Measurements from ENCODE around the gene ANGPT4. TPM values are rescaled to one million over a fixed set of nuclear protein-coding genes. Genes with fewer than 3 reads are reported as not detected.
"Not testable (repeated sequence)": the region's sequence is repeated elsewhere in the genome, so short reads cannot be mapped to it uniquely, and the experiment has no call there.

ANGPT4 gene
- total RNA-seq, 1 experiment from 2014 or later: not detected

- H3K4me3 ChIP-seq (ENCODE audit: low read depth, low read length): no peak overlapping the region
- no peak for TF ChIP-seq CTCF (IDR thresholded peaks at IDR 0.05; ENCODE audit: insufficient read depth in 1 of 2, low read depth in 1 of 2, low read length in 1 of 2, severe bottlenecking in 1 of 2, unreplicated experiment in 1 of 2)
- no peaks in the 10 kb centered on the region for H3K4me1 Mint-ChIP-seq (ENCODE audit: low read depth, unreplicated experiment)
- no peak for DNase-seq
- H3K4me1 ChIP-seq: no peaks in the 10 kb centered on the region
- H3K27me3 ChIP-seq (replicated peaks; ENCODE audit: control insufficient read depth, insufficient read depth, low read length): no peaks in the 10 kb centered on the region
- H3K27me3 Mint-ChIP-seq (ENCODE audit: insufficient read depth, unreplicated experiment): no peaks in the 10 kb centered on the region
- H3K9me3 ChIP-seq: no peaks in the 10 kb centered on the region
- ChIA-PET POLR2A (no interaction called here), CTCF (no interaction called here)
- BruUV-seq (replicated peaks): no TSS peak
- intact Hi-C loops (cut with micrococcal nuclease; ENCODE audit: unreplicated experiment): no loop called here
- no peaks in the 10 kb centered on the region for H3K36me3 ChIP-seq (ENCODE audit: control insufficient read depth, insufficient read depth, low read length)
- no peak overlapping the region for H3K4me3 Mint-ChIP-seq (ENCODE audit: unreplicated experiment)
- H3K9me3 Mint-ChIP-seq (ENCODE audit: unreplicated experiment): no peaks in the 10 kb centered on the region
- H3K27ac Mint-ChIP-seq (ENCODE audit: unreplicated experiment): no peak overlapping the region
- H3K36me3 Mint-ChIP-seq (ENCODE audit: insufficient read depth, unreplicated experiment): no peaks in the 10 kb centered on the region
Observed at GRCh38 chr20:853406-853996, 62.6 kb downstream of the ANGPT4 start.

- H3K4me1 ChIP-seq; H3K9me3 ChIP-seq; H3K27me3 Mint-ChIP-seq (ENCODE audit: insufficient read depth, unreplicated experiment); BruUV-seq (replicated peaks); H3K36me3 ChIP-seq (ENCODE audit: control insufficient read depth, insufficient read depth, low read length); H3K4me3 Mint-ChIP-seq (ENCODE audit: unreplicated experiment); H3K4me1 Mint-ChIP-seq (ENCODE audit: low read depth, unreplicated experiment); H3K27me3 ChIP-seq (replicated peaks; ENCODE audit: control insufficient read depth, insufficient read depth, low read length); H3K4me3 ChIP-seq (ENCODE audit: low read depth, low read length); POLR2A ChIA-PET; H3K27ac Mint-ChIP-seq (ENCODE audit: unreplicated experiment); H3K9me3 Mint-ChIP-seq (ENCODE audit: unreplicated experiment); DNase-seq; intact Hi-C loops (cut with micrococcal nuclease; ENCODE audit: unreplicated experiment); CTCF ChIA-PET: not testable (repeated sequence)
- H3K36me3 Mint-ChIP-seq (ENCODE audit: insufficient read depth, unreplicated experiment): peaks cover 22% of the 10 kb centered on the region
Observed at GRCh38 chr20:848731-849130, 67.4 kb downstream of the ANGPT4 start.

GRCh38 chr20:848193-848592 is 67.9 kb downstream of the ANGPT4 start:
- no peak overlapping the region for H3K4me3 ChIP-seq (ENCODE audit: low read depth, low read length)
- H3K27me3 Mint-ChIP-seq (ENCODE audit: insufficient read depth, unreplicated experiment): no peaks in the 10 kb centered on the region
- H3K4me3 Mint-ChIP-seq (ENCODE audit: unreplicated experiment): no peak overlapping the region
- H3K36me3 ChIP-seq (ENCODE audit: control insufficient read depth, insufficient read depth, low read length): no peaks in the 10 kb centered on the region
- DNase-seq: no peak
- ChIA-PET POLR2A (no interaction called here), CTCF (interaction anchor here (1.3 kb wide), 1 partner anchor 15 kb away, joined by 6 read pairs; the partner anchor contains the start of gene FAM110A)
- H3K9me3 ChIP-seq: no peaks in the 10 kb centered on the region
- TF ChIP-seq CTCF (IDR thresholded peaks at IDR 0.05; ENCODE audit: insufficient read depth in 1 of 2, low read depth in 1 of 2, low read length in 1 of 2, severe bottlenecking in 1 of 2, unreplicated experiment in 1 of 2): no peak
- H3K27me3 ChIP-seq (replicated peaks; ENCODE audit: control insufficient read depth, insufficient read depth, low read length): no peaks in the 10 kb centered on the region
- intact Hi-C loops (cut with micrococcal nuclease; ENCODE audit: unreplicated experiment): no loop called here
- H3K27ac Mint-ChIP-seq (ENCODE audit: unreplicated experiment): no peak overlapping the region
- peaks cover 22% of the 10 kb centered on the region for H3K36me3 Mint-ChIP-seq (ENCODE audit: insufficient read depth, unreplicated experiment)
- peaks cover under 1% of the 10 kb centered on the region for H3K4me1 Mint-ChIP-seq (ENCODE audit: low read depth, unreplicated experiment)
- peaks cover 6% of the 10 kb centered on the region for H3K4me1 ChIP-seq
- no peaks in the 10 kb centered on the region for H3K9me3 Mint-ChIP-seq (ENCODE audit: unreplicated experiment)
- no TSS peak for BruUV-seq (replicated peaks)

- no peak overlapping the region for H3K4me3 ChIP-seq (ENCODE audit: low read depth, low read length)
- POLR2A ChIA-PET: no interaction called here
- no peak for TF ChIP-seq CTCF (IDR thresholded peaks at IDR 0.05; ENCODE audit: insufficient read depth in 1 of 2, low read depth in 1 of 2, low read length in 1 of 2, severe bottlenecking in 1 of 2, unreplicated experiment in 1 of 2)
- CTCF ChIA-PET: no interaction called here
- H3K36me3 Mint-ChIP-seq (ENCODE audit: insufficient read depth, unreplicated experiment): peaks cover 22% of the 10 kb centered on the region
- no peak overlapping the region for H3K27ac Mint-ChIP-seq (ENCODE audit: unreplicated experiment)
- no peaks in the 10 kb centered on the region for H3K9me3 ChIP-seq
- no peaks in the 10 kb centered on the region for H3K9me3 Mint-ChIP-seq (ENCODE audit: unreplicated experiment)
- peaks cover 8% of the 10 kb centered on the region for H3K4me1 Mint-ChIP-seq (ENCODE audit: low read depth, unreplicated experiment)
- H3K4me1 ChIP-seq: peaks cover 14% of the 10 kb centered on the region
- BruUV-seq (replicated peaks): no TSS peak
- no peak for DNase-seq
- no peaks in the 10 kb centered on the region for H3K27me3 ChIP-seq (replicated peaks; ENCODE audit: control insufficient read depth, insufficient read depth, low read length)
- H3K36me3 ChIP-seq (ENCODE audit: control insufficient read depth, insufficient read depth, low read length): no peaks in the 10 kb centered on the region
- no peaks in the 10 kb centered on the region for H3K27me3 Mint-ChIP-seq (ENCODE audit: insufficient read depth, unreplicated experiment)
- no peak overlapping the region for H3K4me3 Mint-ChIP-seq (ENCODE audit: unreplicated experiment)
- intact Hi-C loops (cut with micrococcal nuclease; ENCODE audit: unreplicated experiment): no loop called here
Observed at GRCh38 chr20:846894-847278, 69.2 kb downstream of the ANGPT4 start.
